HG03159 (cell line): ENCODE data around the gene SLC22A4.

Experiments
- ATAC-seq: cut with Tn5 transposase; IDR thresholded peaks from one replicate; pipeline ENCODE4 v1.9.1; 2021; ENCODE audit warnings: mild to moderate bottlenecking, moderate library complexity; ENCODE audit not compliant: unreplicated experiment

The SLC22A4 gene

GRCh38 chr5:132298298-132299212 is 4.4 kb downstream of the SLC22A4 start:
- no peak for ATAC-seq

GRCh38 chr5:132299917-132300316 is 5.7 kb downstream of the SLC22A4 start:
- no peak for ATAC-seq

- ATAC-seq: no peak
These were observed 6.6 kb downstream of the SLC22A4 start for GRCh38 chr5:132300577-132301343.

GRCh38 chr5:132301344-132302271 is 7.4 kb downstream of the SLC22A4 start:
- no peak for ATAC-seq

- ATAC-seq: no peak
These were observed 8.2 kb downstream of the SLC22A4 start for GRCh38 chr5:132302413-132302812.

GRCh38 chr5:132303589-132303988 is 9.4 kb downstream of the SLC22A4 start:
- no peak for ATAC-seq

GRCh38 chr5:132305420-132305819 is 11.2 kb downstream of the SLC22A4 start:
- no peak for ATAC-seq

GRCh38 chr5:132308701-132309100 is 14.5 kb downstream of the SLC22A4 start:
- no peak for ATAC-seq

GRCh38 chr5:132309679-132310078 is 15.5 kb downstream of the SLC22A4 start:
- ATAC-seq: no peak

- ATAC-seq: no peak
These were observed 16.1 kb downstream of the SLC22A4 start for GRCh38 chr5:132310141-132310834.

- ATAC-seq: no peak
These were observed 19.2 kb downstream of the SLC22A4 start for GRCh38 chr5:132313366-132313765.

- no peak for ATAC-seq
These were observed 19.8 kb downstream of the SLC22A4 start for GRCh38 chr5:132313961-132314432.

- ATAC-seq: no peak
These were observed 21.4 kb downstream of the SLC22A4 start for GRCh38 chr5:132315529-132316067.

- no peak for ATAC-seq
These were observed 25.8 kb downstream of the SLC22A4 start for GRCh38 chr5:132319975-132320374.

GRCh38 chr5:132321109-132321721 is 27.0 kb downstream of the SLC22A4 start:
- ATAC-seq: no peak

- no peak for ATAC-seq
These were observed 28.1 kb downstream of the SLC22A4 start for GRCh38 chr5:132322266-132322665.

- no peak for ATAC-seq
These were observed 29.0 kb downstream of the SLC22A4 start for GRCh38 chr5:132323202-132323601.

- ATAC-seq: no peak
These were observed 31.5 kb downstream of the SLC22A4 start for GRCh38 chr5:132325691-132326090.

- no peak for ATAC-seq
These were observed 33.2 kb downstream of the SLC22A4 start for GRCh38 chr5:132327252-132327955.
